Cerebellar cortex (tissue), 1 donor: Measurements from ENCODE around the gene SLC35F5.
A peak's percentile ranks its signal among the peaks of the same experiment; 100 is the strongest.
"Not testable (repeated sequence)": the region's sequence is repeated elsewhere in the genome, so short reads cannot be mapped to it uniquely, and the experiment has no call there.

ENCODE experiments used
- DNase-seq: peaks from one replicate; pipeline ENCODE4 v3.0.0-alpha.2; 2015; ENCODE audit warnings: low spot score

SLC35F5 gene

GRCh38 chr2:113756355-113757137 lies at the start of gene SLC35F5:
Gene SLC35F5, minus strand, starts transcription at chr2:113756642. Its CDS starts 233 bp downstream, at chr2:113756409.
- peak; percentile 87 for DNase-seq

- DNase-seq: no peak
Observed at GRCh38 chr2:113799375-113799774, 42.9 kb upstream of the SLC35F5 start.

- DNase-seq: no peak
Observed at GRCh38 chr2:113797237-113797636, 40.8 kb upstream of the SLC35F5 start.

GRCh38 chr2:113796592-113797175 lies 40.2 kb upstream of the SLC35F5 start:
- DNase-seq: no peak

- DNase-seq: no peak
Observed at GRCh38 chr2:113795405-113795920, 39.0 kb upstream of the SLC35F5 start.

GRCh38 chr2:113791697-113792590 lies 35.5 kb upstream of the SLC35F5 start:
- no peak for DNase-seq

- DNase-seq: no peak
Observed at GRCh38 chr2:113784823-113785744, 28.6 kb upstream of the SLC35F5 start.

GRCh38 chr2:113780472-113780871 lies 24.0 kb upstream of the SLC35F5 start:
- DNase-seq: no peak

GRCh38 chr2:113777371-113777770 lies 20.9 kb upstream of the SLC35F5 start:
- no peak for DNase-seq

GRCh38 chr2:113776949-113777348 lies 20.5 kb upstream of the SLC35F5 start:
- no peak for DNase-seq

GRCh38 chr2:113774616-113775015 lies 18.2 kb upstream of the SLC35F5 start:
- DNase-seq: not testable (repeated sequence)

- DNase-seq: no peak
Observed at GRCh38 chr2:113770929-113771328, 14.5 kb upstream of the SLC35F5 start.

- no peak for DNase-seq
Observed at GRCh38 chr2:113769555-113769954, 13.1 kb upstream of the SLC35F5 start.

- DNase-seq: no peak
Observed at GRCh38 chr2:113768770-113769169, 12.3 kb upstream of the SLC35F5 start.

- DNase-seq: no peak
Observed at GRCh38 chr2:113767811-113768460, 11.5 kb upstream of the SLC35F5 start.

- DNase-seq: no peak
Observed at GRCh38 chr2:113765276-113765675, 8.8 kb upstream of the SLC35F5 start.

- no peak for DNase-seq
Observed at GRCh38 chr2:113762377-113763118, 6.1 kb upstream of the SLC35F5 start.

- DNase-seq: no peak
Observed at GRCh38 chr2:113760400-113760799, 4.0 kb upstream of the SLC35F5 start.

- no peak for DNase-seq
Observed at GRCh38 chr2:113757138-113757657, 756 bp upstream of the SLC35F5 start.
